RPMI7951 (cell line): ENCODE results near the gene RPUSD4. TPM values are rescaled to one million over a fixed set of nuclear protein-coding genes. Genes with fewer than 3 reads are reported as not detected.

Experiments used
- DNase-seq: peaks from one replicate; pipeline ENCODE4 v3.0.0-alpha.2; 2012; ENCODE audit warnings: low read depth
- total RNA-seq: library from RNA; depleted of rRNA; stranded (reverse); fragments of >200 nt; shearing (Covaris generic); gene quantifications from 2 replicates; pipeline ENCODE4 v1.2.3, GENCODE V29; 2014

Gene RPUSD4
- total RNA-seq, 1 experiment from 2014 or later, result 16.1 TPM

DNA sequence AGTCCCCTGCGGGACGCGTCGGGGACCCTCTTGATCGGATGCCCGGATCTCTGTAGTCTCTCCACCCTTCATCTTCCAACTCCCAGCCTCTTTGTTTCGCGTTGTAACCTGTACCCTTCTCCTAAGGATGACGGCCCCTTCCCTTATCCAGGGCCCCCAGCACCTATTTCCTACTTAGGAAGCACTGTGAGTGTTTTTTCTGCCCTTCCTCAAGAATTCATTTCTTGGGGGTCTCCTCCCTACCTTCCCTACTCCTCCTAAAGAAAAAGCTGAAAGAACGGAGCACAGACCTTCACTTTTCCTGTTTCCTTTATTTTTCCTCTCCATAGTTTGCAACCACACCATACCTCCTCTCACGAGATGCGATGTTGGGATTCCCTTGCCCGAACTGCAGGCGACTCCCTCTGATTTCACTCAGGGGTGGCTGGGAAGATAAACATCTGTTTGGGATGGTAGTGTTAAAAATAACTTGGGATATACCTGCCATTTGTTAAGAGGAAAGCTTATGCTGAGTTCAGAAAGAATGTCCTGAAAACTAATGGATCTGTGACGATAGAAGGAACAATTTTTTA, 725 bp upstream of the RPUSD4 start:
- DNase-seq, result peak; percentile 15

DNA sequence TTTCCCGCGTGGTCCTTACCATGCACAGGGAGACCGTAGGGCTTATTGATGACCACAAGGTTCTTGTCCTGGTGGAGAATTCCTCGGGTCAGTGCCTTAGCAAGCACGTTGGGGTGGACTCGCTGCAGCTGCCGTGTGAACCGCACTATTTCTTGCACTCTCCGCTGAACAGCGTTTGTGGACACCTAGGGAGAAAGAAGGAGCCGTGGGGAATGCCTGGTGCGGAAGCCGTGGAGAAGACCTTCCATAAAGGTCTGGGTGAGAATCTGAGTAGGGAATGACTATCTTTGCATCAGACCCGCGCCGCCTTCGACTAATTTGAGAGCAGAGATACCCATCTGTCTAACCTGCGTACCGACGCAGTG, 597 bp downstream of the RPUSD4 start:
- DNase-seq, result peak; percentile 3

DNA sequence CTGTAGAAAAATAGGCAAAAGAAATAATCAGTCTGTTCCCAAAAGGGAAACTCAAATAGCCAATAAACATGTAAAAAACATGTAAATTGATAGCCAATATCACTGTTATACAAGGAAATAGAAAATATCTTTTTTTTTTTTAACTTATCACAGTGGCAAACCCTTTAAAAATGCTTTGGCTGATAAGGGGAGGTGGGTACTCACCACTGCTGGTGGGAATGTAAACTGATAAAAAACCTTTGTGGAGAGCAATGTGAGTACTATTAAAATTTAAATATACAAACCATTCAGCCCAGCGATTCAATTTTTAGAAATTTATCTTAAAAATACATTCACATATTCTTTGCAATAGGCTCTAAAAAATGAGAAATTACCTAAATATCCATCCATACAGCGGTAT, 3.6 kb downstream of the RPUSD4 start:
- DNase-seq, result no peak

DNA sequence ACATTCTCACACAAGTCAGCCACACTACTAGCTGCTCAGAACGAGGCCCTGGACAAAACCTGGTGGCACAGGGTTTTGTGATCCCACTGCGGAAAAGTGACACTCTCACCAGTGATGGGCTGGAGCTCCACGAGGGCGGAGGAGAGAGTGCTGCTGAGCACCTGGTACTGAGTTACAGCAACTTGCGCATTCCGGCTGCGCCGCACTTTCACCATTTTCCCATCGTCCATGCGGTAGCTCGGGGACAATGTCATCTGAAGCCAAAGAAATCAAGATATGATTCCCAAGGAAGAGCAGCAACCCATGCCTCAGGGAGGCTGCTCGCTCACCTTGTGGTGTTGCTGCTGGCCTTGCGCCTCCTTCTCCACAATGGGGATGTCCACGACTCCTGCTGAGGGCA, 6.1 kb downstream of the RPUSD4 start:
- no peak for DNase-seq

DNA sequence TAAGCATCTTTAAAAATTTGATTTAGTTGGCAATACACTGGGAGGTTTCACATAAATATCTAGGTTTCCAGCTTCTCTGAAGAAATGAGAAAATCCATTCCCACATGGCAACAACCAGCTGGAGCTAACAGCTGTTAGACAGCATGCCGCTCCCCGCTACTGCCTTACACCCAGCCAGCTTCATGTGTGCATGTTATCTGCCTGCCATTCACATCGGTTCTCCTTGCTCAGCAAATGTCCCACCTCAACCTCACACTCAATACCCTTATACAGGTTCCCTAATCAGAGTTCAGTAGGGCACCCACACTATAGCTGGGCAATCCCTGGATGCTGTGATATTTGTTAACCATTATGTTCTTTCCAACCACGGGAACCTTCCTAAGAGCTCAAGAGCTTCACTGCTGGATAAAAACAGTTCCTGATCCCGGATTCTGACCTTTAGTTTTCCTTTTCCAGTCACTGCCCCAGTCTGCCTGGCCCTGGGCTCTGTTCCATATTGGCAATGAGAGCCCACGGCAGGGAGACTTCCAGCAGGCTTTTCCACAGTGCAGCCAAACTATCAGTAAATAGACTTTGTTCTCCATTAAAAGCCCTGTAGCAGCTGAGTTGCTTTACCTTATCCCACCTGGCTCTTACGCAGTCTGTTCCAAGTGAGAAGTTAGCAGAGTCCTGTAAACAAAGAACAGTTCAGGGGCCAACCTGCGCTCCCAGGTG, 8.6 kb downstream of the RPUSD4 start:
- no peak for DNase-seq

DNA sequence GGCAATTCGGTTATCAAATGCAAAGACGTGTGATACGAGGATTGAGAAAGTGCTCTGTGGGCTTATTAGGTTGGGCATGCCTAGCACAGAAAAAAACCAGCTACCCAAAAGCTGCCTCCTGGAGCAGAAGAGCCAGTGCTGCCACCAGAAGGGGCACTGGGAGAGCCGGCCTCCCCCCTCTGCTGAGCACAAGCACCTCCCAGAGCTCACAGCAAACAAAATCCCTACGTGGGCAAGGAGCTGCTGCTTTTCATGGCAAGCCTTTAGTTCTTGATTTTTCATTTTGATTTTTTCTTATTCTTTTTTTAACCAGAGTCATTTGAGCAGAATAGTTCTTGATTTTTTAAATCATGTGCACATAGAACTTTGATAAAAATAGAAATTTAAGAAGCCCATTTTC, 12.8 kb downstream of the RPUSD4 start:
- DNase-seq, result no peak

DNA sequence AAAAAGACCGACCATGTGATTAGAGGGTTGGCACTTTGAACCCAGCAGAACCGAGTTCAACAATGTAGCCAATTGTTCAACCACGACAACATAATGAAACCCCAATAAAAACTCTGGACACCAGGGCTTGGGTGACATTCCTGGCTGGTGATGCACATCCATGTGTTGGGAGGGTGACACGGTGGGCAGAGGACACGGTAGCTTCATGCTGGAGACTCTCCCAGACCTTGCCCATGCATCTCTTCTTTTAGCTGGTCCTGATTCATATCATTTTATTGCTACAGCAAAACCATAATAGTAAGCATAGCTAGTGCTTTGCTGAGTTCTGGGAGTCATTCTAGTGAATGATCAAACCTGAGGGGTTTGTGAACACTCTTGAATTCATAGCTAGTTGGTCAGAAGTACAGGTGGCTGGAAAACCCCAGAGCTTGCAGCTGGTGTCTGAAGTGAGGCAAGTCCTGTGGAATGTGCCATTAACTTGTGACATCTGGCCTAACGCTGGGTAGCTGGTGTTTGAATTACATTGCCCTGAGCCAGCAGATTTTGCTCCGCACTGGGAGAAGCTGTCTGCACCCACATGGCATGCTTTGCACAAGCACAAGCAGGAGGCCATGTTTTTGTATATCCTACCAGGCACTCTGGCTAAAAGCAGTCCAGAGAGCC, 14.0 kb downstream of the RPUSD4 start:
- peak; percentile 83 for DNase-seq

DNA sequence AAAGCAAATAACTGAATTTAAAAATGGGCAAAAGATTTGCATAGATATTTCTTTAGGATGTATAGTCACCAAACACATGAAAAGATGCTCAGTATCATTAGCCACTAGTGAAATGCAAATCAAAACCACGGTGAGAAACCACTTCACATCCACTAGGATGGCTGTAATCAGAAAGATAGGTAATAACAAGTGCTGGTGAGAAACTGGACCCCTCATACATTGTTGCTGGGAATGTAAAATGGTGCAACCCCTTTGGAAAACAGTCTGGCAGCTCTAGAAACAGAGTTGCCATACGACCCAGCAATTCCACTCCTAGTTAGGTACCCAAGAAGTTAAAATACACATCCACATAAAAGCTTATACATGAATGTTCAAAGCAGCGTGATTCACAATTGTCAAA, 16.3 kb downstream of the RPUSD4 start:
- DNase-seq, result no peak

DNA sequence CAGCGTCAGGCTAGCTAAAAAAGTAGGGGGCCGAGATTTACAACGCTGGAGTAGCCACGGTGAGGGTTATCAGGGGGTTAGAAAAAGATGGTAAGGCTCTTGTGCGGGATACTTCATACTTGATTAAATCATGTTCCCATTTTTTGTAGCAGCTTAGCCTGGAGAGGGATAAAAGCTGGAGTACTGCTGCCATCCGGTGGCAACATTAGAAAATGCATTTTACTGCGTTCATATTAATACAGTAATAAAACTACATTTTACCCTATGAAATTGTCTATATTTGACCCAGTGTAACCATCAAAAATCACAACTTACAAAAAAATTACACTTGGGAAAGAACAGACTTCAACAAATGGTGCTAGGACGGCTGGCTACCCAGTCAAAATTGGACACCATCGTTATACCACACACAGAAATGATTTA, 17.3 kb downstream of the RPUSD4 start:
- DNase-seq, result peak; percentile 44

DNA sequence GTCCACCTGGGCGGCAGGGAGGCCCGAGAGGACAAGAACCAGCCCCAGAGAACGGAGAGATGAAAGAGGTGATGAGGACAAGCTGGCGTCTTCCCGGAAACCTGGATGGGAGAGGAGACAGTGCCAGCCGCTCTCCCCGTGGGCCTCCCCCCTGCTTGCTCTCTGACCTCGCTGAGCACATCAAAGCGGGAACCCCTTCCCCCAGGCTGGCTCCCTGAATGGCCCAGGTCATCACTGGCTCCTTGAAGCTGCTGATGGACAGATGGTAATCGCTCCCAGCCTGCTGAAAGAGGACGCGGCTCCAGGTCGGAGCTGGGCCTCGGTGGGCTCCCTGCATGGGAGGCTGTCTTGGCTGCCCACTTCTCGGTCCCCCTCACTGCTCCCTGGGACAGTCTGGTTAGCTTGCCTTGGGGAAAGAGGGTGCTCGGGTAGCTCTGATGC, 18.4 kb downstream of the RPUSD4 start:
- DNase-seq, result no peak

DNA sequence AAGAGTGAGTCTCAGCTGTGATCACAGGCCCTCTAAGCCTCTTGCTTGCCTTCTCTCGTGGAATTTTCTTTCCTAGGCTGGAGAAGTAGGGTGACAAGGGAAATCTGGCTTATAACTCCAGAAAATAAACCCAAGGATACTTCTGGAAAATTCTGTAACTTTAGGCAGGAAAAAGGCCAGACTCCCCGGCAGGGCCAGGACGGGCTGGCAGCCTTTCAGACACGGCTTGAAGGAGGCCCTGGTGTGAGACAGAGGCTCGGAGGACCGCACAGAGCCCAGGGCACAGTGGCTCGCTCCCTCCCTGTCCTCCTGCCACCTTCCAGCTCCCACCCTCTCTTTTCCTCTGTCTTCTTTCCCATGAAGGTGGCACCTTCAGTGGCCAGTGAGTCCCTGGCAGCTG, 19.1 kb downstream of the RPUSD4 start:
- no peak for DNase-seq

DNA sequence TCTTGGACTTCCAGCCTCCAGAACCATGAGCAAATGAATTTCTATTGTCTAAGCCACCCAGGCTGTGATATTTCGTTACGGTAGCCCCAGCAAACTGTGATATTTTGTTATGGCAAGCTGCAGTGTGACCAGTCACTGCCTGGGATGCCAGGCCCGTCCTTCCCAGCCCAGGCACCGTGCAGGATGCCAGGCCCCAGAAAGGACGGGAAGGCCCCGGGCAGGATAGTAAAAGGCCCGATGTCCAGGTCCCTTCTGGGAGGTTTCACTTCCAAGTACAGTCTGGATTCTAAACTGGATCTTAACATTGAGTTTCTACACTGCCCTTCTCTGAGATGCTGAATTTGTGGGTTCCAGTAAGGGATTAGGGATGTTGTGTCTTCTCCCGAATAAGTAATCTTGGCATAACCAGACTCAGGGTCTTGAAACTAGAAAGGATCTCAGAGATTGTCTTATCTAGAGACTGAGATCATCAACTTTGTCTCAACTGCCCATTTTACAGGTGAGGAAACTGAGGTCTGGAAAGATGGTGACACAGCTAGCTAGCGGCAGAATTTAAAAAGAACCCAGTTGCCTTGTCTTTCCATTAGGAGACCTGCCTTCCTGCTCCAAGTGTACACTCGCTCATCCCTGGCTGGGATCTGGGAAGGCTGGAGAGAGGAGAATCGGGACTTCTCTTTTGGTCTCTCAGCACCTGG, 19.9 kb downstream of the RPUSD4 start:
- no peak for DNase-seq

DNA sequence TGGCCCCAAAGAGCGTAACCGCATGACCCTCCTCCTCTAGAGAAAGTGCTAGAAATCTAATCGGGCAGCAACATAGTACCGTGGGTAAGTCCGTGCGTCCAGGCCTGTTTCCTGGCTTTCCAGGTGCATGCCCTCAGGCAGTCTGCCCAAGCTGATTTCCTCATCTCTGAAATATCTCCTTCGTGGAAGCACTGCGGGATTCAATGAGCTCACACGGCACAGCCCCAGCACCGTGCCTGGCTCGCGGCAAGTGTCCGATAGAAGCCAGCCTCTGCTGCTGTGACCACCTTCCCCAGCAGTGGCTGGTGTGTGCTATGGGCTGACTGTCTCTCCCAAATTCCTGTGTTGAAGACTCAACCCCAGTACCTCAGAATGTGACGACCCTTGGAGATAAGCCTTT, 20.7 kb downstream of the RPUSD4 start:
- peak; percentile 30 for DNase-seq

DNA sequence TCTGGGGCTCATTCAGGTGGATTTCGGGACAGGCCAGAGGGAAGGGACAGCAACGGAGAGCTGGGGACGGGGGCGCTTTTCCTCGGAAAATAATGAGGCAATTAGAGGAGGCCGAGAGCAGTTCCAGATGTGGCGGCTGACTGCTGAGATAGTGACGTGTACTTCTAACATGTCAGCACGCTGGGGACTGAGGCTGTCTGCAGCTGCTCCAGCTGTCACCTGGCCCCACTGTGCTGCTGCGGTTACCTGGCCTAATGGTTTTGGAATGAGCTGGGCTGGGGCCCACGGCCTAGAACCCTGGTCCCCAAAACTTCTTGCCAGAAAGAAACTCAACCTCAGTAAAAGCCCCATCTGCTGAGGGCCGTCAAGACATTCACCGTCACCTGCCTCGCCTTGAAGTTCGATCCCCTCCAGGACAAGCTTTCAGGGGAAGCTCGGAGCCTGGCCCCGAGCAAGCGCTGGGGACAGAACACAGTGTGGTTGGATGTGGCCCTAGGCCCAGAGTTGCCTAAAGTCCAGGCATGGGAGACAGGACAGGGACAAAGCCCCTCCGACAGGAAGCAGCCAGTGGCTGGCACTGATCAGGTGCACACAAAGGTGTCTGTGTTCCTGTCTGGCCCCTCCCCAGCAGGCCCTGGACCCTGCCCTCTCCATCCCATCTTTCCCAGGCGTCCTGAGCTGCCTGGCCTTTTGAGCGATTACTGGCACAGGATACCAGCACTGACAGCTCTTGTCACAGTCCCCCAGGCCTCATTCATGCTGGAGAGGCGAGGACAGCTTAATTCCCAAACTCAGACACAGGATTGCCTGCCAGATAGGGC, 22.1 kb downstream of the RPUSD4 start:
- no peak for DNase-seq

DNA sequence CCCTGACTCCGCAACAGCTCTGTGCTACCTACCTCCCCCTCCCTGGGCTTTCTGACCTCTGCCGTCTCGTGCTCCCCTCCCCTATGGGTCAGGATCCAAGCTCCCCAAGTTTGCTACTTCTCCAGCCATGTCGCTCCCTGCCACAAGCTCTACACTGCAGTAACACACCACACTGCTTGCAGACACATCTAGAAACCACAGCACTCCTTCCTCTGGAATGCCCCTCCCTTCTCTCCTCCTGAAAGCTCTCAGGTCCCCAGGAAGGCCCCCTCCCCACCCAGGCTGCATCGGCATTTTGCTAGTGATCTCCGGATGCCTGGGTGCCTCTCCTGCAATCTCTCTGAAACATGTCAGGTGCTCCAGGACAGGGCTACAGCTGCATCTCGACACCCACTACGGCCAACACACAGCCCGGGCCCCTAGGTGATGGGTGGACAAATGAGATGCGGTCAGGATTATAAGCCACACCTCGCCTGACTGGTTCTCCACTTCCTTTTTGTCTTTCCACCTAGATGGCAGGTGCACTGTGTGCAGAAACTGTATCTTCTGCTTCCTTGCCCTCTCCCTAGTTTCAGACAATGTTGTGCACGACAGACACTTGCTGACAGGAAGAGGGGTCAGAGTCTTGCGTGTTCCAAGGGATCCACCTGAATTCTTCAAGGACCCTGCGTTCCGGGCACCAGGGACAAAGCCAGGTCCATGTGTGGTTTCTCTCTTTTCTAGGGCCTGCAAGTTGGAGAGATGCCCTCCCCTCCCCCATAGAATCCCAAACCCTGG, 22.9 kb downstream of the RPUSD4 start:
- no peak for DNase-seq

DNA sequence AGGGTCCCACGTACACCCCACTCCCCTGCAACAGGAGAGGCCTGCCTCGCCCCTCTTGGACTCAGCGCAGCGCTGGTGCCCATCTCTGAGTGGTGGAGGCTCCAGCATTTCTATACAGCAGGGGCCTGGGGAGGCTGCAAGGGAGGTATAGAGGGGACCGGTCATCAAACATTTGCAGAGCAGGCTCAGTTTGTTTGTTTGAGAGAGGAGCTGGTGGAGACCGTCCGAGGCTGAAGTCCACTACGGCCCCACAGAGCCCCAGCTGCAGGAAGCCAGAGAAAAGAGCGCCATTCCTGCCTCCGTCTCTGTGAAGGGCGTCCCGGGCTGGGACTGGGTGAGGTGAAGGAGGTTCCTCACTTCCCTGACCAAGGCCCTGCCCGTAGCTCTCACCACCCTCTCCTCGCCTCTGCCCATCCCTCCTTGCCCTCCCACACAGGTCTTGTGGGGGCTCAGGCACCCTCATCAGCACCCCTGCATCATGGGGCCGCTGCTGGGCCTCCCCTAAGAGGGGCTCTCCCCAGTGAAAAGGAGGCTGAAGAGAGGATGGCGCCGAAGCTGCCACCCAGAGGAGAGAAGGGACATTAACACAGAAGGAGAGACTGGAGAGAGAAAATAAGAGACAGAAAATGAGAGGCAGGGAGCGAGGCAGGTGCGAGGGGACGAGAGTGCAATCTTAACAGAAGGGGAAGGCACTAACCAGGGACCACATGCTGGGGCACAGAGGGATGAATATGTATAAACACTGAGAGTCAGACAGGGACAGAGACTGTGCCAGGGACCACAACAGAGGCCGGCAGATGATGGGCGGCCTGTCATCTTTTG, 24.5 kb downstream of the RPUSD4 start:
- no peak for DNase-seq

DNA sequence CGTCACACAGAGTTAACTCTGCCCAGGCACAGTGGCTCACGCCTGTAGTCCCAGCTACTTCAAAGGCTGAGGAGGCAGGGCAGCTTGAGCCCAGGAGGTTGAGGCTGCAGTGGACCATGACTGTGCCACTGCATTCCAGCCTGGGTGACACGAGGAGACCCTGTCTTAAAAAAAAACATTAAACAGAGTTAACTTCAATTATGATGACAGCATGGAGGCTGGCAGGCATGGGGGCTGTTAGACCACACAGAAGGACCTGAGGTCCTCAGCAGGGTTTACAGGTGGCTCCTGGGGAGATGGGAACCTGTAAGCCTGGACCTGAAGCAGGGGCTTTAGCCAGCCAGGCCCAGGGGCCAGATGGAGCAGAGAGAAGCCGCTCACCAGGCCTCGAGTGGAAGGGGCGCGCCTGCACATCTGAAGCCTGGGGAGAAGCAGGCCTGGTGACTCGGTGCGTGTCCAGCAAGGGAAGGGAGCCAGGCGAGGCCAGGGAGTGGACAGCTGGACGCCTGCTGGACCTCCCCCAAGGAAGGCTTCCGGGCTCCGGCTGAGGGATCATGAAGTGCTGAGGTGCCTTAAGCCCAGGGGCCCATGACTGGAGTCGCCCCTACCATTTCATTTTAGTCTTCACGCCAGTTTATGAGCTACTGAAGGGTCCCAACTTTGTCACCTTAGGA, 25.3 kb downstream of the RPUSD4 start:
- DNase-seq, result no peak

DNA sequence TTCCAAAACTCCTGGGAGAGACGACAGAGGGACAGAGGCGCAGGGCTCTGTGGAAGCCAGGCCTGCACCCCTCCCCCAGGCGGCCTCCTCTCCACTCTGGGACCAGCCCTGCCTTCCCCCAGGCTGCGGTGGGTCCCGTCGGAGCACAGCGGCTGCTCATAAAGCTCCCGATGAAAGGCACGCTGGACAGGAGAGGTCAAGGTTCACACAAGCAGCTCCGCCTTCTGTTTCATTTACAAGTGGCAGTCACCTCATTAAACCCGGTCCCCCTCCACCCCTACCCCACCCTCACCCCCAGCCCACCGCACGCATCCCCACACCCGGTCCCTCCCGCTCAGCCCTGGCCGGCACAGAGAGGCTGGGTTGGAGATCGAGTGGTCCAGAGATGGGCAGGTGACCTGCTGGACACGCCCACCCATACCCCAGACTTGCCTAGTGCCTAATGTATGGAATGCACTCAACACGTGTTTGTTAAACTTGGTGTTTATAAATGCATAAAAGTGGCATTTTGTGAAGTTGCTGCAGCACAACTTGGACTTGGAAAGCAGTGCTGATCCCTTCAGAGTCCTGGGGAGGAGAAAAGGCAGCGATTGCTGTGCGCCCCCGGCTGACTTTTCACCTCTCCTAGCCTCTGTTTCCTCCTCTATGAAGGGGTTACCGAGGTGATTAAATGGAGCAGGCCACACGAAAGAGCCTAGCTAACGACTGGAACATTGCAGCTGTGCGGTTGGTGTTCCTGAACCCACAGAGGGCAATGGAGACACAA, 26.0 kb downstream of the RPUSD4 start:
- DNase-seq, result no peak
